CD4-positive, alpha-beta memory T cell (primary cell): ENCODE data around the gene TBC1D19. TPM values are rescaled to one million over a fixed set of nuclear protein-coding genes. Genes with fewer than 3 reads are reported as not detected.
A peak's percentile ranks its signal among the peaks of the same experiment; 100 is the strongest.
"Not testable (repeated sequence)": the region's sequence is repeated elsewhere in the genome, so short reads cannot be mapped to it uniquely, and the experiment has no call there.

ENCODE experiments used
- CTCF ChIA-PET: fragments of 350-600 bp; sonication (Branson Sonifier 250); formaldehyde crosslinking; loops from one replicate; lab custom pipeline; 2021; ENCODE audit warnings: inconsistent platforms; ENCODE audit not compliant: partially characterized antibody; lab: Charles Lee
- POLR2A ChIA-PET: fragments of 350-600 bp; sonication (Branson Sonifier 250); formaldehyde crosslinking; loops from one replicate; lab custom pipeline; 2021; ENCODE audit not compliant: partially characterized antibody; lab: Charles Lee
- DNase-seq, 5 donors: peaks; one replicate each; pipeline versions ENCODE4 v3.0.0 to v3.0.0-alpha.2; 2020 to 2022; ENCODE audit warnings: mixed read lengths in 1 of 5
- H3K27ac ChIP-seq: one replicate; pipeline ENCODE4 v1.7.0; 2013; ENCODE audit warnings: low read depth, low read length
- H3K27me3 ChIP-seq: 2 replicates; pipeline ENCODE4 v1.7.0; 2013; ENCODE audit warnings: mild to moderate bottlenecking, low read length, moderate library complexity; ENCODE audit not compliant: insufficient read depth
- H3K36me3 ChIP-seq: 2 replicates; pipeline ENCODE4 v1.7.0; 2013; ENCODE audit warnings: mild to moderate bottlenecking, low read length, moderate library complexity; ENCODE audit not compliant: insufficient read depth
- H3K4me1 ChIP-seq: 2 replicates; pipeline ENCODE4 v1.7.0; 2013; ENCODE audit warnings: mild to moderate bottlenecking, low read length, moderate library complexity; ENCODE audit not compliant: insufficient read depth
- H3K4me3 ChIP-seq, 2 donors: one replicate each; pipeline ENCODE4 v1.7.0; 2013; ENCODE audit warnings: low read length in 2 of 2, mild to moderate bottlenecking in 1 of 2
- H3K9me3 ChIP-seq, 2 donors: one replicate each; pipeline ENCODE4 v1.7.0; 2013; ENCODE audit warnings: low read length in 2 of 2, control low read depth in 1 of 2; ENCODE audit not compliant: control insufficient read depth in 1 of 2
- H3K27ac Mint-ChIP-seq, 7 donors: one replicate each; pipeline ENCODE4 v1.8.0; 2020 to 2021; ENCODE audit warnings: mixed read lengths in 7 of 7, mild to moderate bottlenecking in 6 of 7, inconsistent platforms in 3 of 7, moderate library complexity in 3 of 7
- H3K27me3 Mint-ChIP-seq, 2 donors: one replicate each; pipeline ENCODE4 v1.8.0; 2020 to 2021; ENCODE audit warnings: mixed read lengths in 2 of 2
- H3K36me3 Mint-ChIP-seq, 2 donors: one replicate each; pipeline ENCODE4 v1.8.0; 2020 to 2021; ENCODE audit warnings: mixed read lengths in 2 of 2, inconsistent platforms in 1 of 2, mild to moderate bottlenecking in 1 of 2
- H3K4me1 Mint-ChIP-seq, 4 donors: one replicate each; pipeline ENCODE4 v1.8.0; 2020 to 2021; ENCODE audit warnings: mixed read lengths in 4 of 4, mild to moderate bottlenecking in 1 of 4
- H3K4me3 Mint-ChIP-seq, 8 donors: one replicate each; pipeline ENCODE4 v1.8.0; 2020 to 2021; ENCODE audit warnings: mixed read lengths in 8 of 8, mild to moderate bottlenecking in 7 of 8, moderate library complexity in 6 of 8, inconsistent platforms in 3 of 8
- H3K9me3 Mint-ChIP-seq, 8 donors: one replicate each; pipeline ENCODE4 v1.8.0; 2020 to 2021; ENCODE audit warnings: mixed read lengths in 8 of 8, mild to moderate bottlenecking in 5 of 8, inconsistent platforms in 3 of 8, moderate library complexity in 1 of 8
- intact Hi-C: fragments of 100-400 bp; cut with micrococcal nuclease; formaldehyde crosslinking; loops from one replicate; pipeline ENCODE4 v1.15.1; 2023
- polyA plus RNA-seq, 2 donors: library from polyadenylated mRNA; unstranded; fragments of 300-500 nt; fragmentation: Illumina TruSeq; gene quantifications; one replicate each; pipeline ENCODE4 v1.2.3, GENCODE V29; 2021
- total RNA-seq, 2 experiments: library from RNA; stranded (reverse); gene quantifications; one replicate each; pipeline ENCODE4 v1.2.3, GENCODE V29; 2021

TBC1D19 gene
- total and polyA plus RNA-seq, 4 experiments from 2014 or later, result 4.3 to 9.5 (median 6.3) TPM

- Histone ChIP-seq H3K4me3 (no peak overlapping the region), H3K27me3 (no peaks in the 10 kb centered on the region), H3K4me1 (peaks cover 9% of the 10 kb centered on the region), H3K36me3 (no peaks in the 10 kb centered on the region), H3K9me3 (no peaks in the 10 kb centered on the region), H3K27ac (no peak overlapping the region)
- no peak for DNase-seq
- intact Hi-C loops, result no loop called here
- Mint-ChIP-seq H3K4me1 (peaks cover 7 to 18% (median 10%) of the 10 kb centered on the region in 4 donors), H3K36me3 (peaks cover 4 to 6% of the 10 kb centered on the region in 2 donors), H3K4me3 (no peak overlapping the region), H3K27ac (no peak overlapping the region), H3K9me3 (peaks cover 0 to 2% (median 0%) of the 10 kb centered on the region in 8 donors), H3K27me3 (peaks cover 20 to 22% of the 10 kb centered on the region in 2 donors)
- CTCF ChIA-PET, result no interaction called here
- POLR2A ChIA-PET, result no interaction called here
Observed at GRCh38 chr4:26579169-26579568, 4.7 kb upstream of the TBC1D19 start.

DNA sequence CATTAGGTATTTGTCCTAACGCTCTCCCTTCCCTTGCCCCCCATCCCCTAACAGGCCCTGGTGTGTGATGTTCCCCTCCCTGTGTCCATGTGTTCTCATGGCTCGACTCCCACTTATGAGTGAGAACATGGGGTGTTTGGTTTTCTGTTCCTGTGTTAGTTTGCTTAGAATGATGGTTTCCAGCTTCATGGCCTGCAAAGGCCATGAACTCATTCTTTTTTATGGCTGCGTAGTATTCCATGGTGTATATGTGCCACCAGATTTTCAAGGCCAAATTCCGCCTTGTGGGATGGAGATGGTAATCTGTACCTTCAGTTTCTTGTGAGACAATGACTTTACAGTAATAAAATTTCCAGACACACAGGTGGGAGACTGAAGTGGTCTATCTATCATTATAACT lies 2.5 kb upstream of the TBC1D19 start:
- Mint-ChIP-seq H3K27ac (peak overlapping the region in 3 of 7 donors; percentile 17 to 33 (median 27)), H3K4me3 (peak overlapping the region in 1 of 8 donors; percentile 27), H3K4me1 (peaks cover 18 to 38% (median 20%) of the 10 kb centered on the region in 4 donors), H3K27me3 (peaks cover 17 to 18% of the 10 kb centered on the region in 2 donors)
- H3K27me3 ChIP-seq, H3K36me3 Mint-ChIP-seq, H3K4me3 ChIP-seq, H3K9me3 Mint-ChIP-seq, CTCF ChIA-PET, POLR2A ChIA-PET, H3K36me3 ChIP-seq, DNase-seq, H3K27ac ChIP-seq, H3K9me3 ChIP-seq: not testable (repeated sequence)
- intact Hi-C loops, result loop anchor here (5.0 to 10.0 kb wide), 4 partner anchors 431 to 1417 kb away; partner anchors contain the start of genes PI4K2B and SEPSECS
- peaks cover 17% of the 10 kb centered on the region for H3K4me1 ChIP-seq

GRCh38 chr4:26583538-26583864 lies 383 bp upstream of the TBC1D19 start:
- ChIA-PET POLR2A (interaction anchor here (0.8 to 2.7 kb wide), 21 partner anchors 9 to 1271 kb away, joined by 3 to 43 read pairs (median 4); partner anchors contain the start of genes SMIM20, STIM2 and ZCCHC4), CTCF (interaction anchor here (0.6 to 1.4 kb wide), 9 partner anchors 12 to 722 kb away, joined by 3 to 5 read pairs (median 3); partner anchors contain the start of gene STIM2)
- Histone ChIP-seq H3K4me1 (peaks cover 17% of the 10 kb centered on the region), H3K27me3 (no peaks in the 10 kb centered on the region), H3K9me3 (no peaks in the 10 kb centered on the region), H3K27ac (peak overlapping the region; percentile 81), H3K4me3 (peak overlapping the region; percentile 44 to 75), H3K36me3 (no peaks in the 10 kb centered on the region)
- intact Hi-C loops, result loop anchor here (1.0 to 10.0 kb wide), 5 partner anchors 277 to 1419 kb away; partner anchors contain the start of genes PI4K2B, SEPSECS and STIM2
- peak overlapping the region; percentile 91 to 99 (median 96) for H3K4me3 Mint-ChIP-seq
- DNase-seq, result no peak
- peaks cover 0 to 2% (median 0%) of the 10 kb centered on the region in 8 donors for H3K9me3 Mint-ChIP-seq
- peaks cover 6 to 9% of the 10 kb centered on the region in 2 donors for H3K36me3 Mint-ChIP-seq
- H3K27ac Mint-ChIP-seq, result peak overlapping the region; percentile 89 to 99 (median 98)
- H3K27me3 Mint-ChIP-seq, result peaks cover 2 to 3% of the 10 kb centered on the region in 2 donors
- peaks cover 18 to 38% (median 23%) of the 10 kb centered on the region in 4 donors for H3K4me1 Mint-ChIP-seq

DNA sequence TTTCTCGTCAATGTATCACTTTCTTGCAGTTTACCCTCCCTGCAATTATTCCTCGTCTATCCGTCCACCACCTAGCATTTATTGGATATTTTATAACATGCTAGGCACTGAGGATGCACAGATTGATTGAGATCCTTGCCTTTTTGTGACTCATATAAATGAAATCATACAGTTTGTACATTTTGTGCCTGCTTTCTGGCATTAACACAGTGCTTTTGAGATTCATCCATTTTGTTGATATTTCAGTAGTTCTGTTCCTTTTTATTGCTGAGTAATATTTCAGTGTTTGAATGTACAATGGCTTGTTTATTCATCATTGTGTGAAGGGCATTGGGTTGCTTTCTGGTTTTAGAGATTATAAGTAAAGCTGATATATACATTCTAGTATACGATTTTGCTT lies 841 bp downstream of the TBC1D19 start:
- Mint-ChIP-seq H3K4me3 (peak overlapping the region; percentile 91 to 99 (median 96)), H3K27me3 (peaks cover 0 to under 1% of the 10 kb centered on the region in 2 donors), H3K4me1 (peaks cover 18 to 43% (median 32%) of the 10 kb centered on the region in 4 donors), H3K9me3 (peaks cover 0 to 2% (median 0%) of the 10 kb centered on the region in 8 donors), H3K36me3 (peaks cover 4 to 11% of the 10 kb centered on the region in 2 donors), H3K27ac (peak overlapping the region; percentile 89 to 99 (median 98))
- DNase-seq, result no peak
- no peaks in the 10 kb centered on the region for H3K9me3 ChIP-seq
- H3K4me1 ChIP-seq, result peaks cover 17% of the 10 kb centered on the region
- H3K27me3 ChIP-seq, result no peaks in the 10 kb centered on the region
- intact Hi-C loops, result loop anchor here (1.0 to 10.0 kb wide), 6 partner anchors 273 to 1420 kb away; partner anchors contain the start of genes PI4K2B, SEPSECS and SMIM20
- ChIA-PET CTCF (interaction anchor here (0.9 to 1.1 kb wide), 3 partner anchors 27 to 425 kb away, joined by 3 read pairs; no protein-coding TSS in a partner anchor), POLR2A (interaction anchor here (0.7 to 2.7 kb wide), 15 partner anchors 10 to 1272 kb away, joined by 3 to 43 read pairs (median 5); partner anchors contain the start of genes SMIM20, STIM2 and ZCCHC4)
- H3K36me3 ChIP-seq, result no peaks in the 10 kb centered on the region
- peak overlapping the region; percentile 44 to 75 for H3K4me3 ChIP-seq
- peak overlapping the region; percentile 81 for H3K27ac ChIP-seq

GRCh38 chr4:26589705-26590104 lies 5.8 kb downstream of the TBC1D19 start:
- Mint-ChIP-seq H3K4me3 (no peak overlapping the region), H3K27me3 (no peaks in the 10 kb centered on the region), H3K9me3 (peaks cover 0 to 2% (median 0%) of the 10 kb centered on the region in 8 donors), H3K27ac (no peak overlapping the region), H3K4me1 (peaks cover 11 to 25% (median 22%) of the 10 kb centered on the region in 4 donors), H3K36me3 (peaks cover 3 to 15% of the 10 kb centered on the region in 2 donors)
- Histone ChIP-seq H3K27me3 (no peaks in the 10 kb centered on the region), H3K27ac (no peak overlapping the region), H3K4me3 (no peak overlapping the region), H3K4me1 (peaks cover 4% of the 10 kb centered on the region), H3K36me3 (no peaks in the 10 kb centered on the region), H3K9me3 (no peaks in the 10 kb centered on the region)
- no peak for DNase-seq
- POLR2A ChIA-PET, result no interaction called here
- intact Hi-C loops, result loop anchor here (5.0 to 10.0 kb wide), 3 partner anchors 1212 to 1425 kb away; partner anchors contain the start of genes ANAPC4, PI4K2B and SEPSECS
- CTCF ChIA-PET, result interaction anchor here (0.6 to 0.9 kb wide), 2 partner anchors 170 to 256 kb away, joined by 3 read pairs; no protein-coding TSS in a partner anchor

DNA sequence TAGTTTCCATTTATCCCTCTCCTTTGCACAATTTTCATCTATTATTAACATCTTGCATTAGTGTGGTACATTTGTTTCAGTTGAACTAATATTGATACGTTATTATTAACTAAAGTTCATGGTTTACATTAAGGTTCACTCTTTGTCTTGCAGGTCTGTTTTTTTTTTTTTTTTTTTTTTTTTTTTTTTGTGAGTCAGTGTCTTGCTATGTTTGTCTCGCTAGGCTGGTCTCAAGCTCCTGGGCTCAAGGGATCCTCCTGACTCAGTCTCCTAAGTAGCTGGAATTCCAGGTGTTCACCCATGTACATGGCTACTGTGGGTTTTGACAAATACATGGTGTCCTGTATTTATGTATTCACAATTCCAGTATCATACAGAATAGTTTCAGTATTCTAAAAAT lies 6.8 kb downstream of the TBC1D19 start:
- ChIA-PET POLR2A (no interaction called here), CTCF (interaction anchor here (0.5 kb wide), 1 partner anchor 132 kb away, joined by 3 read pairs; no protein-coding TSS in a partner anchor)
- no peak overlapping the region for H3K4me3 Mint-ChIP-seq
- Histone ChIP-seq H3K27me3 (no peaks in the 10 kb centered on the region), H3K9me3 (no peaks in the 10 kb centered on the region), H3K4me3 (no peak overlapping the region), H3K36me3 (no peaks in the 10 kb centered on the region), H3K27ac (no peak overlapping the region), H3K4me1 (no peaks in the 10 kb centered on the region)
- intact Hi-C loops, result loop anchor here (5.0 kb wide), 1 partner anchor 1213 kb away; the partner anchor contains the start of gene ANAPC4
- H3K27me3 Mint-ChIP-seq, result no peaks in the 10 kb centered on the region
- peaks cover 2 to 16% of the 10 kb centered on the region in 2 donors for H3K36me3 Mint-ChIP-seq
- H3K9me3 Mint-ChIP-seq, result peaks cover 0 to 3% (median 0%) of the 10 kb centered on the region in 8 donors
- peaks cover 8 to 19% (median 16%) of the 10 kb centered on the region in 4 donors for H3K4me1 Mint-ChIP-seq
- no peak overlapping the region for H3K27ac Mint-ChIP-seq
- no peak for DNase-seq

GRCh38 chr4:26593557-26593956 lies 9.7 kb downstream of the TBC1D19 start:
- POLR2A ChIA-PET, H3K4me3 Mint-ChIP-seq, H3K27ac Mint-ChIP-seq, CTCF ChIA-PET, H3K27ac ChIP-seq, H3K9me3 Mint-ChIP-seq, H3K4me3 ChIP-seq, H3K9me3 ChIP-seq, H3K27me3 ChIP-seq, H3K36me3 ChIP-seq, DNase-seq, H3K4me1 ChIP-seq, H3K27me3 Mint-ChIP-seq: not testable (repeated sequence)
- intact Hi-C loops, result loop anchor here (5.0 kb wide), 1 partner anchor 1216 kb away; the partner anchor contains the start of gene ANAPC4
- Mint-ChIP-seq H3K36me3 (peaks cover 2 to 16% of the 10 kb centered on the region in 2 donors), H3K4me1 (peaks cover 8 to 16% (median 12%) of the 10 kb centered on the region in 4 donors)
